A549 (cell line): ENCODE results near the gene ADO. TPM values are rescaled to one million over a fixed set of nuclear protein-coding genes. Genes with fewer than 3 reads are reported as not detected.

Experiments
- ATAC-seq, 2 experiments: fragments of 200-7000 bp in 1 of 2; fragments of >200 bp in 1 of 2; cut with Nextera tagmentation in 1 of 2; cut with Tn5 transposase in 1 of 2; 3 replicates each; pipeline versions ENCODE4 v1.8.0 to v1.9.1; 2018 to 2020; ENCODE audit warnings: mild to moderate bottlenecking in 1 of 2, moderate library complexity in 1 of 2
- CTCF ChIA-PET: fragments of 300-600 bp; sonication (Branson Sonifier 250); formaldehyde crosslinking; extraction: SDS; loops from one replicate; lab custom pipeline; 2021; ENCODE audit warnings: antibody characterized with exemption, inconsistent platforms; lab: Yijun Ruan, JAX
- POLR2A ChIA-PET: fragments of 350-600 bp; formaldehyde crosslinking; extraction: SDS; loops from one replicate; lab custom pipeline; 2021; ENCODE audit warnings: antibody characterized with exemption, inconsistent platforms; lab: Yijun Ruan, JAX
- DNase-seq, 2 experiments: peaks; one replicate each; pipeline versions ENCODE4 v3.0.0 to v3.0.0-alpha.2; 2011 to 2016; ENCODE audit warnings: low read depth in 1 of 2, low spot score in 1 of 2
- FAIRE-seq: peaks from 2 replicates; lab custom pipeline; 2011; peaks lifted over from hg19 to GRCh38; lab: Jason Lieb, UNC
- H3K27ac ChIP-seq, 2 experiments: fragments of >200 bp; sonication (Bioruptor Twin); formaldehyde crosslinking; 3 replicates each; pipeline ENCODE4 v1.5.1; 2016 to 2017
- H3K4me1 ChIP-seq: fragments of >200 bp; sonication (Bioruptor Twin); formaldehyde crosslinking; 3 replicates; pipeline ENCODE4 v1.6.1; 2016
- H3K4me2 ChIP-seq: fragments of >200 bp; sonication (Bioruptor Twin); formaldehyde crosslinking; 3 replicates; pipeline ENCODE4 v1.6.1; 2016
- H3K4me3 ChIP-seq: fragments of >200 bp; sonication (Bioruptor Twin); formaldehyde crosslinking; 3 replicates; pipeline ENCODE4 v1.5.1; 2016
- H3K9me3 ChIP-seq: fragments of >200 bp; sonication (Bioruptor Twin); formaldehyde crosslinking; 3 replicates; pipeline ENCODE4 v1.6.1; 2016
- BHLHE40 ChIP-seq: IDR thresholded peaks from 2 replicates; pipeline ENCODE4 v1.6.1; 2012; ENCODE audit warnings: low read depth, low read length, inconsistent platforms
- CBX2 ChIP-seq: fragments of 200-600 bp; sonication (generic); IDR thresholded peaks from 2 replicates; pipeline ENCODE4 v1.6.1; 2016; ENCODE audit warnings: low read depth, mild to moderate bottlenecking, borderline replicate concordance
- CEBPB ChIP-seq, 2 experiments: fragments of >200 bp in 1 of 2; sonication (Bioruptor Twin) in 1 of 2; formaldehyde crosslinking in 1 of 2; IDR thresholded peaks; 2 replicates each; pipeline ENCODE4 v1.6.1; 2012 to 2016
- EHF ChIP-seq: fragments of 250-450 bp; sonication (Bioruptor Pico); IDR thresholded peaks from 2 replicates; pipeline ENCODE4 v1.5.0; 2020; ENCODE audit warnings: mild to moderate bottlenecking
- ELK1 ChIP-seq: fragments of 150-350 bp; IDR thresholded peaks from 2 replicates; pipeline ENCODE4 v1.6.1; 2014; ENCODE audit warnings: low read depth, mild to moderate bottlenecking, low read length
- FOXS1 ChIP-seq: fragments of 250-450 bp; sonication (Bioruptor Pico); IDR thresholded peaks from 2 replicates; pipeline ENCODE4 v1.5.0; 2020; ENCODE audit warnings: mild to moderate bottlenecking, moderate library complexity
- HMGXB4 ChIP-seq: fragments of 250-450 bp; sonication (Bioruptor Pico); IDR thresholded peaks from 2 replicates; pipeline ENCODE4 v1.5.0; 2021; ENCODE audit warnings: mild to moderate bottlenecking, moderate library complexity, borderline replicate concordance
- HOXA7 ChIP-seq: fragments of 250-450 bp; sonication (Bioruptor Pico); IDR thresholded peaks from 2 replicates; pipeline ENCODE4 v1.5.0; 2020; ENCODE audit warnings: mild to moderate bottlenecking, moderate library complexity
- KDM1A ChIP-seq: fragments of 200-600 bp; sonication (generic); IDR thresholded peaks from 2 replicates; pipeline ENCODE4 v1.6.1; 2016; ENCODE audit warnings: low read depth, mild to moderate bottlenecking
- NFE2L2 ChIP-seq: fragments of 150-350 bp; conservative IDR thresholded peaks from 2 replicates; pipeline ENCODE4 v1.6.1; 2014; ENCODE audit warnings: low read length
- POLR2A ChIP-seq: IDR thresholded peaks from 2 replicates; pipeline ENCODE4 v1.6.1; 2012; ENCODE audit warnings: mild to moderate bottlenecking, low read length
- RNF2 ChIP-seq: fragments of 200-600 bp; sonication (generic); IDR thresholded peaks from 2 replicates; pipeline ENCODE4 v1.6.1; 2016; ENCODE audit warnings: low read depth, mild to moderate bottlenecking, antibody characterized with exemption, moderate library complexity, borderline replicate concordance
- SREBF2 ChIP-seq: fragments of 450-650 bp; IDR thresholded peaks from 2 replicates; pipeline ENCODE4 v1.6.1; 2014; ENCODE audit warnings: mild to moderate bottlenecking, moderate library complexity
- ZFP36 ChIP-seq: fragments of 450-650 bp; IDR thresholded peaks from 2 replicates; pipeline ENCODE4 v1.6.1; 2014; ENCODE audit warnings: borderline replicate concordance; ENCODE audit not compliant: partially characterized antibody
- ZNF302 ChIP-seq: fragments of 250-450 bp; sonication (Bioruptor Pico); IDR thresholded peaks from 2 replicates; pipeline ENCODE4 v1.9.0; 2021; ENCODE audit warnings: inconsistent platforms, mild to moderate bottlenecking, moderate library complexity
- ZSCAN20 ChIP-seq: fragments of 250-450 bp; sonication (Bioruptor Pico); IDR thresholded peaks from 2 replicates; pipeline ENCODE4 v1.8.0; 2022; ENCODE audit warnings: mild to moderate bottlenecking, moderate library complexity
- WGBS: methylation state at CpG from one replicate; pipeline ENCODE4 v1.1.6; 2017; ENCODE audit errors: missing lambda C conversion rate; 5-methylcytosine and 5-hydroxymethylcytosine counted together
- polyA plus RNA-seq, 4 experiments: library from polyadenylated mRNA; depleted of rRNA in 3 of 4; stranded (reverse); fragments of >200 nt; fragmentation: RNase III in 1 of 4; extraction: RNeasy Plus Mini Kit Qiagen cat#74134 plus additional on column Dnase treatment in 1 of 4; gene quantifications; 2 replicates in 3 of 4; 3 replicates in 1 of 4; pipeline ENCODE4 v1.2.3, GENCODE V29; 2011 to 2017
- TF ChIP-seq, protein P1 (sequence below): fragments of >200 bp; sonication (Bioruptor Twin); formaldehyde crosslinking; IDR thresholded peaks from 3 replicates; pipeline ENCODE4 v1.5.1; 2016

ADO gene
- polyA plus RNA-seq, 2 of the 4 experiments (the other 2 are of a cell fraction) = 18.8 to 23.2 TPM

DNA sequence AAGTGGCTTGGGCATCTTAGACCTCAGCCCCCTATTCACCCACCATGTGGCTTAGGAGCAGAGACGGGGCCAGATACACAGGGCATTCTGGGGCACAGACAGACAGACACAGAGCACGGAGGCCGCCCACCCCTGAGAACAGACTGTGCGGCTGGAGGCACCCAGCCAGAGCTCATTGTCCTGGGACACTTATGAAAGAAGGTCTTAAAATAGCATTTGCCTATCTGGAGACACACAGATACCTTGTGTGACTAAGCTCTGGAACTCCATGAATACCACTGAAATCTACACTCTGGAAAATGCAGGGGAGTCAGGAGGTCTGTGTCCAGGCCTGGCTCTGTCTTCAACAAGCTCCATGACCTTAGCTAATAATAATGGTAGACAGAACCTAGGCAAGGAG, 41.4 kb upstream of the ADO start:
- ChIA-PET CTCF (no interaction called here), POLR2A (no interaction called here)
- no peak overlapping the region for H3K4me2 ChIP-seq
- WGBS = 90% methylated on average over 4 of the region's 4 CpGs
- ATAC-seq (no peak), FAIRE-seq (no peak), DNase-seq (no peak)
- H3K9me3 ChIP-seq = no peaks in the 10 kb centered on the region
- no peak overlapping the region for H3K4me3 ChIP-seq
- TF ChIP-seq HMGXB4 (CRISPR knock-in tag) (no peak), SREBF2 (no peak), CEBPB (IDR thresholded peaks at IDR 0.05) (no peak), HOXA7 (CRISPR knock-in tag) (no peak), CBX2 (no peak), POLR2A (no peak), ZNF302 (no peak), KDM1A (no peak)
- H3K27ac ChIP-seq = no peak overlapping the region
- H3K4me1 ChIP-seq = no peaks in the 10 kb centered on the region

DNA sequence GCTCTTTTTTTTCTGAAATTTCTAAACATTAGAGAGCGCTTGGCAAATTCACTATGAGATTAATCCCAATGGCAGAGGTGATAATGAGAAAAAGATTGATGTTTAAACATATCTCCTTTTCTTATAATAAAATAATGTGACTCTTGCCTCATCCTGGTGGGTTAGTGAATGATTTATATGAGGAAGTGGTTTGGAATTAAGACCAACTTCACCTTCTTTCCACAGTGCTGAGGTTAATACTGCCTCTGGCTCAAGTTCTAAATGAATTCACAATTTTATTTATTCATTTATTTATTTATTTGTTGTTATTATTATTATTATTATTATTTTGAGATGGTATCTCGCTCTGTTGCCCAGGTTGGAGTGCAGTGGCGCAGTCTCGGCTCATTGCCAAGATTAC, 40.5 kb upstream of the ADO start:
- no peak for ATAC-seq
- ChIA-PET POLR2A (no interaction called here), CTCF (no interaction called here)
- H3K9me3 ChIP-seq = no peaks in the 10 kb centered on the region
- H3K4me1 ChIP-seq = no peaks in the 10 kb centered on the region
- FAIRE-seq = no peak
- no peak overlapping the region for H3K27ac ChIP-seq
- no peak for DNase-seq
- H3K4me2 ChIP-seq = no peak overlapping the region
- no peak overlapping the region for H3K4me3 ChIP-seq
- no peak for TF ChIP-seq EHF (CRISPR knock-in tag)
- WGBS = 90% methylated on average over 4 of the region's 4 CpGs

DNA sequence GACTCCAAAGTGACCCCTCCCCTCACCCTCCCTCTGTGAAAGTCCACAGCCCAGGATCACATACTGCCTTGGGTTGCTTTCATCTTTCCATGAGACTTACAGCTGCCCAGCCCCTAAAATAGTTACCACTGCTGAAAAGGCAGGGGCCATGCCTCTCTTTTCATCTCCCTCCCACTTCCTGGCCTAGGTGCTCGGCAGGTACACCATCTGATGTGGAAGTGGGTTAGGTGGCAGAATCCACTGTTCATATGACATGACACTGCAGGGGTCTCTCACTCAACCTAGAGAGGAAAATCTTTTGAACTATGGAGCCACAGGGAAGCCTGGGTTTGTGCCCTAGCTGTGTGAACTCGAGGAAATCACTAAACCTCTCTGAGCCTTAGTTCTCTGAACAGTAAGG, 38.8 kb upstream of the ADO start:
- 46% methylated on average over 2 of the region's 2 CpGs for WGBS
- POLR2A ChIA-PET = no interaction called here

GRCh38 chr10:62766386-62766785, 38.1 kb upstream of the ADO start:
- 64% methylated on average over 3 of the region's 3 CpGs for WGBS
- ATAC-seq (no peak), FAIRE-seq (no peak), DNase-seq (no peak)
- ChIA-PET POLR2A (no interaction called here), CTCF (no interaction called here)
- no peak overlapping the region for H3K4me3 ChIP-seq
- H3K9me3 ChIP-seq = no peaks in the 10 kb centered on the region
- no peak overlapping the region for H3K4me2 ChIP-seq
- no peak for TF ChIP-seq HOXA7 (CRISPR knock-in tag)
- no peak for TF ChIP-seq CEBPB (IDR thresholded peaks at IDR 0.05)
- no peak for TF ChIP-seq ELK1
- no peak for TF ChIP-seq NFE2L2
- no peaks in the 10 kb centered on the region for H3K4me1 ChIP-seq
- no peak overlapping the region for H3K27ac ChIP-seq

More for the DNA sequence above, 38.8 kb upstream of the ADO start:
- H3K27ac ChIP-seq = no peak overlapping the region
- no peak for ATAC-seq
- FAIRE-seq = no peak
- TF ChIP-seq POLR2A = no peak
- TF ChIP-seq, protein P1, sequence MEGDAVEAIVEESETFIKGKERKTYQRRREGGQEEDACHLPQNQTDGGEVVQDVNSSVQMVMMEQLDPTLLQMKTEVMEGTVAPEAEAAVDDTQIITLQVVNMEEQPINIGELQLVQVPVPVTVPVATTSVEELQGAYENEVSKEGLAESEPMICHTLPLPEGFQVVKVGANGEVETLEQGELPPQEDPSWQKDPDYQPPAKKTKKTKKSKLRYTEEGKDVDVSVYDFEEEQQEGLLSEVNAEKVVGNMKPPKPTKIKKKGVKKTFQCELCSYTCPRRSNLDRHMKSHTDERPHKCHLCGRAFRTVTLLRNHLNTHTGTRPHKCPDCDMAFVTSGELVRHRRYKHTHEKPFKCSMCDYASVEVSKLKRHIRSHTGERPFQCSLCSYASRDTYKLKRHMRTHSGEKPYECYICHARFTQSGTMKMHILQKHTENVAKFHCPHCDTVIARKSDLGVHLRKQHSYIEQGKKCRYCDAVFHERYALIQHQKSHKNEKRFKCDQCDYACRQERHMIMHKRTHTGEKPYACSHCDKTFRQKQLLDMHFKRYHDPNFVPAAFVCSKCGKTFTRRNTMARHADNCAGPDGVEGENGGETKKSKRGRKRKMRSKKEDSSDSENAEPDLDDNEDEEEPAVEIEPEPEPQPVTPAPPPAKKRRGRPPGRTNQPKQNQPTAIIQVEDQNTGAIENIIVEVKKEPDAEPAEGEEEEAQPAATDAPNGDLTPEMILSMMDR = no peak
- TF ChIP-seq ZSCAN20 (CRISPR knock-in tag) = no peak
- no peak for TF ChIP-seq RNF2
- no peak for TF ChIP-seq BHLHE40
- TF ChIP-seq FOXS1 (CRISPR knock-in tag) = no peak
- TF ChIP-seq ZFP36 = no peak
- CTCF ChIA-PET = no interaction called here
- H3K4me1 ChIP-seq = no peaks in the 10 kb centered on the region
- no peak overlapping the region for H3K4me2 ChIP-seq
- H3K9me3 ChIP-seq = no peaks in the 10 kb centered on the region
- no peak overlapping the region for H3K4me3 ChIP-seq
- DNase-seq = no peak
